PFSK-1 (cell line): Measurements from ENCODE around the gene MTA3.

Source experiments
- FOXP2 ChIP-seq: optimal IDR thresholded peaks from 2 replicates; pipeline ENCODE3; 2011; ENCODE audit warnings: borderline replicate concordance, control low read depth, inconsistent platforms; ENCODE audit not compliant: insufficient read depth; ENCODE audit errors: extremely low read length, extremely low read depth
- POLR2AphosphoS5 ChIP-seq: IDR thresholded peaks from 2 replicates; pipeline ENCODE4 v1.6.1; 2012; ENCODE audit warnings: low read depth, mild to moderate bottlenecking, control low read depth, low read length, moderate library complexity
- REST ChIP-seq, 2 experiments: IDR thresholded peaks; 2 replicates each; pipeline versions ENCODE4 v1.6.1 to v1.8.0; 2011 to 2012; ENCODE audit warnings: low read depth in 2 of 2, low read length in 2 of 2, control low read depth in 1 of 2, inconsistent platforms in 1 of 2, mild to moderate bottlenecking in 1 of 2, moderate library complexity in 1 of 2; ENCODE audit not compliant: insufficient read depth in 1 of 2
- SIN3A ChIP-seq: IDR thresholded peaks from 2 replicates; pipeline ENCODE4 v1.6.1; 2012; ENCODE audit warnings: mild to moderate bottlenecking, low read length, moderate library complexity, borderline replicate concordance; ENCODE audit not compliant: insufficient read depth
- TAF1 ChIP-seq: IDR thresholded peaks from 2 replicates; pipeline ENCODE4 v1.6.1; 2012; ENCODE audit warnings: low read length, control low read depth, borderline replicate concordance; ENCODE audit not compliant: insufficient read depth

The MTA3 gene

GRCh38 chr2:42618972-42619371 lies 50.5 kb downstream of the MTA3 start:
- TF ChIP-seq TAF1 = no peak
- TF ChIP-seq REST (IDR thresholded peaks at IDR 0.05; ENCODE audit: insufficient read depth in 1 of 2, low read depth in 2 of 2, low read length in 2 of 2) = no peak
- no peak for TF ChIP-seq POLR2AphosphoS5
- no peak for TF ChIP-seq SIN3A

GRCh38 chr2:42622943-42623676 lies 54.7 kb downstream of the MTA3 start:
- TF ChIP-seq POLR2AphosphoS5 (no peak), SIN3A (no peak), REST (IDR thresholded peaks at IDR 0.05; ENCODE audit: insufficient read depth in 1 of 2, low read depth in 2 of 2, low read length in 2 of 2) (no peak), TAF1 (no peak), FOXP2 (no peak)

GRCh38 chr2:42624047-42624446 lies 55.6 kb downstream of the MTA3 start:
- TF ChIP-seq SIN3A = no peak
- no peak for TF ChIP-seq FOXP2
- no peak for TF ChIP-seq REST (IDR thresholded peaks at IDR 0.05; ENCODE audit: insufficient read depth in 1 of 2, low read depth in 2 of 2, low read length in 2 of 2)
- no peak for TF ChIP-seq TAF1
- TF ChIP-seq POLR2AphosphoS5 = no peak

- TF ChIP-seq SIN3A = no peak
- TF ChIP-seq POLR2AphosphoS5 = no peak
- TF ChIP-seq FOXP2 = no peak
These were observed 68.5 kb downstream of the MTA3 start for GRCh38 chr2:42636934-42637333.

DNA sequence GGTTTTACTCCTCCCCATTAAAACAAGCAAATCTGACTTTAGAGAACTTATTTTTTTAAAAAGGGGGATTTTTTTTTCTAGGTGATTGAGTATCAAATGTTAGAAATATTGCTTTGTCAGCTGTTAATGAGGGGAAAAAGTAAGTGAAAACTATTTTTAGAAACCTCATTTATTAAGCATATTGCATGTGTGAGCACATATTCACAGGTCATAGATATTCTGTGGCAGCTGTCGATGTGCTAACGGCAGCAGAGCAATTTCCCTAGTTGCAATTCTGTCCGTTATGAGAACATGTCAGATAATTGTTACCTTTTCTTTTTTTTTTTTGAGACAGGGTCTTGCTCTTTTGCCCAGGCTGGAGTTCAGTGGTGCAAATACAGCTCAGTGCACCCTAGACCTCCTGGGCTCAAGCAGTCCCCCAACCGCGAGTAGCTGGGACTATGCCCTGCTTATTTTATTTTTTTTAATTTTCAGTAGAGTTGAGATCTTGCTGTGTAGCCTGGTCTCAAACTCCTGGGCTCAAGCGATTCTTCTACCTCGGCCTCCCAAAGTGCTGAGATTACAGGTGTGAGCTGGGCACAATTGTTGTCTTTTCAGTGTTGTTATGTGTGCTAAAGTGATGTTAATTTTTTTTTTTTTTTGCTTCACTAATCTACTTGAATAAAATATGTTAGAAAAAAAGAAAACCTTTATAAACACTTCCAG lies 69.8 kb downstream of the MTA3 start:
- TF ChIP-seq FOXP2 (no peak), POLR2AphosphoS5 (no peak), TAF1 (no peak), SIN3A (no peak), REST (IDR thresholded peaks at IDR 0.05; ENCODE audit: insufficient read depth in 1 of 2, low read depth in 2 of 2, low read length in 2 of 2) (no peak)
